Stomach (tissue), 9 donors: ENCODE results near the gene ATP6V1G2. TPM values are rescaled to one million over a fixed set of nuclear protein-coding genes. Genes with fewer than 3 reads are reported as not detected.

Experiments used
- DNase-seq, 2 donors: peaks; one replicate each; pipeline versions ENCODE4 v3.0.0 to v3.0.0-alpha.2; 2013 to 2019
- H3K27ac ChIP-seq, 5 donors: fragments of 200-600 bp in 4 of 5; sonication (generic) in 4 of 5; one replicate each; pipeline ENCODE4 v1.5.1; 2013 to 2019; ENCODE audit warnings: mild to moderate bottlenecking in 1 of 5, moderate library complexity in 1 of 5
- H3K27me3 ChIP-seq, 3 donors: fragments of 200-600 bp; sonication (generic); one replicate each; pipeline ENCODE4 v1.5.1; 2017 to 2019; ENCODE audit warnings: mixed run types in 1 of 3
- H3K36me3 ChIP-seq, 4 donors: fragments of 200-600 bp; sonication (generic); 1 replicate in 3 of 4; 2 replicates in 1 of 4; pipeline ENCODE4 v1.5.1; 2016 to 2019
- H3K4me1 ChIP-seq, 4 donors: fragments of 200-600 bp; sonication (generic); one replicate each; pipeline ENCODE4 v1.5.1; 2016 to 2019
- H3K4me3 ChIP-seq, 4 donors: fragments of 200-600 bp; sonication (generic) in 3 of 4; one replicate each; pipeline ENCODE4 v1.5.1; 2016 to 2019; ENCODE audit warnings: mild to moderate bottlenecking in 1 of 4
- H3K9me3 ChIP-seq, 4 donors: fragments of 200-600 bp; sonication (generic); one replicate each; pipeline ENCODE4 v1.5.1; 2016 to 2019
- EP300 ChIP-seq: sonication (generic); formaldehyde crosslinking; IDR thresholded peaks from one replicate; pipeline ENCODE4 v1.6.1; 2017; ENCODE audit warnings: antibody characterized with exemption
- POLR2A ChIP-seq, 4 donors: fragments of 450-650 bp; IDR thresholded peaks; one replicate each; pipeline ENCODE4 v1.6.1; 2016; ENCODE audit warnings: antibody characterized with exemption in 4 of 4, control low read depth in 2 of 4, mild to moderate bottlenecking in 1 of 4, moderate library complexity in 1 of 4
- POLR2AphosphoS5 ChIP-seq, 3 donors: sonication (generic); formaldehyde crosslinking; IDR thresholded peaks; one replicate each; pipeline ENCODE4 v1.6.1; 2016; ENCODE audit warnings: antibody characterized with exemption in 3 of 3
- WGBS, 5 donors: extraction: QIAGEN DNeasy Blood & Tissue Kit in 3 of 5; methylation state at CpG; one replicate each; pipeline versions ENCODE4 v1.1.5 to v1.1.7; 2013 to 2018; 5-methylcytosine and 5-hydroxymethylcytosine counted together
- intact Hi-C: fragments of 100-400 bp; cut with DNase I; formaldehyde crosslinking; loops from one replicate; pipeline ENCODE4 v1.15.1; 2023; ENCODE audit warnings: low total_unique reads
- polyA plus RNA-seq, 3 donors: library from polyadenylated mRNA; stranded (reverse); fragments of 200-250 nt; gene quantifications; one replicate each; pipeline ENCODE4 v1.2.3, GENCODE V29; 2013
- total RNA-seq, 5 donors: library from RNA; depleted of rRNA; stranded (reverse); fragments of >200 nt; gene quantifications; one replicate each; pipeline versions ENCODE4 v1.1.0 to v1.2.3, GENCODE V29; 2014 to 2016
- TF ChIP-seq, protein P1 (sequence below), 7 experiments: fragments of 450-650 bp in 4 of 7; fragments of 200-600 bp in 3 of 7; sonication (generic) in 3 of 7; IDR thresholded peaks; one replicate each; pipeline ENCODE4 v1.5.1; 2016 to 2019; ENCODE audit warnings: antibody characterized with exemption in 7 of 7, control low read depth in 2 of 7, mild to moderate bottlenecking in 1 of 7
- donor health status: healthy with polysubstance abuse.
- donor health status: Bipolar disorder and iron deficiency.
- donor health status: healthy.

ATP6V1G2 gene
- total and polyA plus RNA-seq, 8 donors, result 0.87 to 4.6 (median 1.8) TPM; not detected in 2

DNA sequence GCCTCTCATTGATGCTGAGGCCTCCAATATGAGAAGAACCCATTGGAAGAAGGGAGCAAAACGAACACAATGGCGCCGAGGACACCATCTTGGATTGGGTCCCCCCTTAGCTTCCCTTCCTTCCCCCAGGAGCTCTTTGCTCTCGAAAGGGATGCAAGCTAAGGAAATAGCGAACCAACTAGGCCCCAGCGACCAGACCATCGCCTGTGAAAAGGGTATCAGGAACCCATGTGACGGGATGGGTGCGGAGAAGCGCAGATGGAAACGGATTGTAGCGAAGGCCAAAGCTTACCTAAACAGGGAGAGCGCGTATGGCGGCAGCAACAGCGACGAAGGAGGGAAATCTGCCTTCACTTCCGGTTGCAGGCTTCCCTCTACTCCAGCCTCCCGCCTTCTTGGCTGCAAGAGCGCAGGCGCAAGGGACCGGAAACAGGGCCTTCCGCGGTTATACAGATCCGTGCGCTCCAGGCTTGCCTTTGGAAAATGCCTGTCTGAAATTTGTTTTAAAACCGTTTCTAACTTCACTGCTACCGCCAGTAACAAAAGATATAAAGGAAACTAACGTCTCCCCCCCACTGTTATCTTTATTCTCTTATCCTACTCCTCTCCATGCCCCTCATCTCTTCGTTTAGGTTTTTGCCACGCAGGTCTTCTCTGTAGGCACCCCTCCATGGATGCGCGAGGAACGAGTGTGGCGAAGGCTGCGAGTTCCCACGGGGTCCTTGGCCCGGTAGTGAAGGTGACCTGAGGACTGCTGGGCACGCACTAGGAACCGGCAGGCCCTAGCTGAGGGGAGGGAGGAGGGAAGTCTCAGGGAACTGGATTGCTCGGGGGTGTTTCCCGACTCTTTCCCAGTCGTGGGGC lies 4.5 kb downstream of the ATP6V1G2 start, which contains the start of gene DDX39B:
Gene DDX39B, minus strand, starts transcription at position 346 of the 864 bp plus-strand sequence. CDS start 1,471 bp downstream, outside the sequence.
- TF ChIP-seq EP300, result no peak
- peak; percentile 93 to 96 (median 94) for TF ChIP-seq POLR2AphosphoS5 (IDR thresholded peaks at IDR 0.05)
- TF ChIP-seq POLR2A (IDR thresholded peaks at IDR 0.05), result peak in 2 of 4 donors; percentile 35 to 80
- TF ChIP-seq, protein P1, sequence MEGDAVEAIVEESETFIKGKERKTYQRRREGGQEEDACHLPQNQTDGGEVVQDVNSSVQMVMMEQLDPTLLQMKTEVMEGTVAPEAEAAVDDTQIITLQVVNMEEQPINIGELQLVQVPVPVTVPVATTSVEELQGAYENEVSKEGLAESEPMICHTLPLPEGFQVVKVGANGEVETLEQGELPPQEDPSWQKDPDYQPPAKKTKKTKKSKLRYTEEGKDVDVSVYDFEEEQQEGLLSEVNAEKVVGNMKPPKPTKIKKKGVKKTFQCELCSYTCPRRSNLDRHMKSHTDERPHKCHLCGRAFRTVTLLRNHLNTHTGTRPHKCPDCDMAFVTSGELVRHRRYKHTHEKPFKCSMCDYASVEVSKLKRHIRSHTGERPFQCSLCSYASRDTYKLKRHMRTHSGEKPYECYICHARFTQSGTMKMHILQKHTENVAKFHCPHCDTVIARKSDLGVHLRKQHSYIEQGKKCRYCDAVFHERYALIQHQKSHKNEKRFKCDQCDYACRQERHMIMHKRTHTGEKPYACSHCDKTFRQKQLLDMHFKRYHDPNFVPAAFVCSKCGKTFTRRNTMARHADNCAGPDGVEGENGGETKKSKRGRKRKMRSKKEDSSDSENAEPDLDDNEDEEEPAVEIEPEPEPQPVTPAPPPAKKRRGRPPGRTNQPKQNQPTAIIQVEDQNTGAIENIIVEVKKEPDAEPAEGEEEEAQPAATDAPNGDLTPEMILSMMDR (IDR thresholded peaks at IDR 0.05), result no peak
- peaks cover 30 to 62% (median 47%) of the 10 kb centered on the region in 4 donors for H3K4me1 ChIP-seq

DNA sequence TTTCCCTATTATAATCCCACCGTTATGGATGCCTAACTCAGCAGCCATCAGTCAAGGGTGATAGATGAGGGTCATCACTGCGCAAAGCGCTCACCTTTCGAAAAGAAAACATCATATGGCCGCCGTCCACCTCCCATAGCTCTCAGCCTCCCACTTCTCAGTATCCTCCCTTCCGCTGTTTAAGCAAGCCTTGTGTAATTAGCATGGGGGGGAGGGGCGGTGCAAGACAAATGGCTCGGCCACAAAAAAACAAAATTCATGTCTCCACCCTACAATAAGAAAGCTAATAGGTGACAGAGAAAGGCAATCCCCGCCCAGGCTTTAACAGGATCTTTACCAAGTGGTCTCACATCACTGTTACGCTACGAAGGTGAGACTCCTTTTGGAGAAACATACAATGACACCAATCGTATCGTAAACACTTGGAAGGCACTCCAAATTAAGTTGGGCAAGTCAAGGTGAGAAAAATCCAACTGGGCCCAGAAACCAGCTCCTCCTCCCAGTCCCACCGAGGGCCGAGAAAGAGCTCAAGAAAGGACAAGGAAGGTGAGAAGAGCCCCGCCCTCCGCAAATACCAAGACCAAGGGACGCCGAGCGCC lies 5.2 kb downstream of the ATP6V1G2 start:
- intact Hi-C loops, result no loop called here
- Histone ChIP-seq H3K4me3 (peak overlapping the region; percentile 68 to 83 (median 75)), H3K27me3 (no peaks in the 10 kb centered on the region), H3K36me3 (peaks cover 39 to 43% (median 42%) of the 10 kb centered on the region in 4 donors), H3K9me3 (no peaks in the 10 kb centered on the region), H3K4me1 (peaks cover 30 to 62% (median 47%) of the 10 kb centered on the region in 4 donors), H3K27ac (peak overlapping the region; percentile 81 to 99 (median 93))
- WGBS, 5 donors, result 0 to 1% (median 0%) methylated on average over 21 of the region's 21 CpGs
- TF ChIP-seq EP300 (no peak), POLR2A (IDR thresholded peaks at IDR 0.05) (no peak), POLR2AphosphoS5 (IDR thresholded peaks at IDR 0.05) (no peak)
- TF ChIP-seq, protein P1 (IDR thresholded peaks at IDR 0.05), result peak in 1 of 7 experiments; percentile 2
- DNase-seq, result peak in 1 of 2 donors; percentile 84

More for the DNA sequence above, 4.5 kb downstream of the ATP6V1G2 start, which contains the start of gene DDX39B:
- WGBS, 5 donors, result 0% methylated on average over 43 of the region's 43 CpGs
- peak; percentile 97 to 99 for DNase-seq
- no peaks in the 10 kb centered on the region for H3K27me3 ChIP-seq
- intact Hi-C loops, result no loop called here
- H3K27ac ChIP-seq, result peak within 1 kb of the TSS; percentile 81 to 99 (median 93)
- peaks cover 32 to 35% (median 35%) of the 10 kb centered on the region in 4 donors for H3K36me3 ChIP-seq
- no peaks in the 10 kb centered on the region for H3K9me3 ChIP-seq
- H3K4me3 ChIP-seq, result peak within 1 kb of the TSS; percentile 68 to 83 (median 75)

DNA sequence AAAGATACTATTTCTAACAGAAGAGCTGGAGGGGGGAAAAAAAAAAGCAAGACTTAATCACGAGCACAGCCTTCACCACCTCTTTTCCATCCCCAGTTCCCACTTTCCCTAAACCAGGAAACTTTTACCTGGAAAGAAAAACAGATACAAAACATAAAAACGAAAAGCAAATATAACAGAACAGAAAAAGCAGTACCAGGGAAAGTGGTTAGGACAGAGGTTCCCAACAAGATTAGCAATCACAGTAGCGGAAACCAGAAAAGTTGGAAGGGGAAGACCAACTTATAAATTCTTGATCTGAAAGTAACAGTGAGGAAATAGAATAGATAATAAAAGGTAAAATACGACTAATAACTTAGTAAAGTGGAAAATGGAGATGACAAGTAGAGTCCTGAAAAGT lies 5.8 kb downstream of the ATP6V1G2 start:
- H3K27ac ChIP-seq, result peak overlapping the region in 4 of 5 donors; percentile 92 to 99 (median 95)

More for the DNA sequence above, 5.8 kb downstream of the ATP6V1G2 start:
- no peaks in the 10 kb centered on the region for H3K9me3 ChIP-seq
- peak overlapping the region; percentile 68 to 83 (median 75) for H3K4me3 ChIP-seq
- TF ChIP-seq POLR2AphosphoS5 (IDR thresholded peaks at IDR 0.05) (no peak), POLR2A (IDR thresholded peaks at IDR 0.05) (no peak), EP300 (no peak)
- TF ChIP-seq, protein P1 (IDR thresholded peaks at IDR 0.05), result no peak
- intact Hi-C loops, result no loop called here
- WGBS, 5 donors, result 5 to 9% (median 7%) methylated on average over 4 of the region's 4 CpGs
- no peaks in the 10 kb centered on the region for H3K27me3 ChIP-seq
- no peak for DNase-seq
- H3K36me3 ChIP-seq, result peaks cover 44 to 48% (median 47%) of the 10 kb centered on the region in 4 donors
- peaks cover 30 to 60% (median 48%) of the 10 kb centered on the region in 4 donors for H3K4me1 ChIP-seq
